Caki2 (cell line): ENCODE results near the gene EEFSEC. TPM values are rescaled to one million over a fixed set of nuclear protein-coding genes. Genes with fewer than 3 reads are reported as not detected.
A peak's percentile ranks its signal among the peaks of the same experiment; 100 is the strongest.

ENCODE experiments used
- DNase-seq: peaks from one replicate; pipeline ENCODE4 v3.0.0-alpha.2; 2015; ENCODE audit warnings: low read depth
- in situ Hi-C: cut with HindIII; loops from 2 replicates; pipeline ENCODE4 v1.10.0; 2016; ENCODE audit warnings: low sequenced_read_pairs, low pct_unique_long_range_greater_than_20kb, mixed read lengths
- total RNA-seq: library from RNA; depleted of rRNA; stranded (reverse); fragments of >200 nt; shearing (Covaris generic); gene quantifications from 2 replicates; pipeline ENCODE4 v1.2.3, GENCODE V29; 2014; ENCODE audit warnings: low replicate concordance

Gene EEFSEC
- total RNA-seq, 1 experiment from 2014 or later = 10.3 TPM

- in situ Hi-C loops = no loop called here
- no peak for DNase-seq
These were observed 48.0 kb downstream of the EEFSEC start for GRCh38 chr3:128201158-128201755.

GRCh38 chr3:128203169-128203568 is 49.9 kb downstream of the EEFSEC start:
- in situ Hi-C loops = no loop called here
- DNase-seq = no peak

- no peak for DNase-seq
- in situ Hi-C loops = no loop called here
These were observed 52.4 kb downstream of the EEFSEC start for GRCh38 chr3:128205558-128206145.

- no peak for DNase-seq
- in situ Hi-C loops = no loop called here
These were observed 54.7 kb downstream of the EEFSEC start for GRCh38 chr3:128207951-128208350.

GRCh38 chr3:128210711-128211110 is 57.4 kb downstream of the EEFSEC start:
- no peak for DNase-seq
- in situ Hi-C loops = no loop called here

GRCh38 chr3:128214056-128214455 is 60.8 kb downstream of the EEFSEC start:
- DNase-seq = no peak
- in situ Hi-C loops = no loop called here

- in situ Hi-C loops = no loop called here
These were observed 62.0 kb downstream of the EEFSEC start for GRCh38 chr3:128215290-128215689.

GRCh38 chr3:128215800-128216495 is 62.7 kb downstream of the EEFSEC start:
- in situ Hi-C loops = no loop called here

More at GRCh38 chr3:128215290-128215689, 62.0 kb downstream of the EEFSEC start:
- DNase-seq = peak; percentile 15

GRCh38 chr3:128217702-128218547 is 64.6 kb downstream of the EEFSEC start:
- in situ Hi-C loops = no loop called here
- peak; percentile 61 for DNase-seq

More at GRCh38 chr3:128215800-128216495, 62.7 kb downstream of the EEFSEC start:
- no peak for DNase-seq

GRCh38 chr3:128218548-128219257 is 65.4 kb downstream of the EEFSEC start:
- in situ Hi-C loops = no loop called here

GRCh38 chr3:128221328-128221727 is 68.0 kb downstream of the EEFSEC start:
- in situ Hi-C loops = no loop called here
- DNase-seq = no peak

More at GRCh38 chr3:128218548-128219257, 65.4 kb downstream of the EEFSEC start:
- DNase-seq = no peak

- in situ Hi-C loops = no loop called here
- DNase-seq = peak; percentile 12
These were observed 69.6 kb downstream of the EEFSEC start for GRCh38 chr3:128222796-128223385.

- in situ Hi-C loops = no loop called here
- DNase-seq = no peak
These were observed 73.0 kb downstream of the EEFSEC start for GRCh38 chr3:128226186-128226725.

- DNase-seq = no peak
These were observed 73.6 kb downstream of the EEFSEC start for GRCh38 chr3:128226795-128227395.

GRCh38 chr3:128227507-128227906 is 74.2 kb downstream of the EEFSEC start:
- DNase-seq = no peak
- in situ Hi-C loops = no loop called here

More at GRCh38 chr3:128226795-128227395, 73.6 kb downstream of the EEFSEC start:
- in situ Hi-C loops = no loop called here

- no peak for DNase-seq
- in situ Hi-C loops = no loop called here
These were observed 75.2 kb downstream of the EEFSEC start for GRCh38 chr3:128228366-128228910.
